HG03175 (cell line): ENCODE data around the gene MGME1.

Experiments
- ATAC-seq: cut with Tn5 transposase; IDR thresholded peaks from one replicate; pipeline ENCODE4 v1.9.1; 2021; ENCODE audit warnings: mild to moderate bottlenecking, moderate library complexity; ENCODE audit not compliant: unreplicated experiment

The MGME1 gene

GRCh38 chr20:17987988-17988387 lies 19.2 kb downstream of the MGME1 start:
- ATAC-seq, result no peak

GRCh38 chr20:17990278-17990972 lies 21.6 kb downstream of the MGME1 start:
- no peak for ATAC-seq

GRCh38 chr20:17992224-17992637 lies 23.4 kb downstream of the MGME1 start:
- peak; percentile 57 for ATAC-seq

GRCh38 chr20:17992847-17993513 lies 24.2 kb downstream of the MGME1 start:
- ATAC-seq, result no peak

- ATAC-seq, result no peak
Measured at GRCh38 chr20:17993546-17993945, 24.7 kb downstream of the MGME1 start.

- ATAC-seq, result peak; percentile 49
Measured at GRCh38 chr20:17995967-17996819, 27.4 kb downstream of the MGME1 start.

GRCh38 chr20:17998446-17998845 lies 29.6 kb downstream of the MGME1 start:
- no peak for ATAC-seq

GRCh38 chr20:17999566-17999965 lies 30.7 kb downstream of the MGME1 start:
- ATAC-seq, result no peak

- no peak for ATAC-seq
Measured at GRCh38 chr20:18001131-18001921, 32.5 kb downstream of the MGME1 start.

GRCh38 chr20:18003897-18004296 lies 35.1 kb downstream of the MGME1 start:
- ATAC-seq, result peak; percentile 40

- ATAC-seq, result no peak
Measured at GRCh38 chr20:18004384-18005031, 35.7 kb downstream of the MGME1 start.

- ATAC-seq, result peak; percentile 97
Measured at GRCh38 chr20:18005170-18005989, 36.6 kb downstream of the MGME1 start.

GRCh38 chr20:18005990-18006364 lies 37.2 kb downstream of the MGME1 start:
- ATAC-seq, result no peak

- ATAC-seq, result no peak
Measured at GRCh38 chr20:18006684-18007083, 37.9 kb downstream of the MGME1 start.

GRCh38 chr20:18007534-18008292 lies 38.9 kb downstream of the MGME1 start:
- no peak for ATAC-seq

GRCh38 chr20:18009116-18009515 lies 40.3 kb downstream of the MGME1 start:
- ATAC-seq, result no peak

- no peak for ATAC-seq
Measured at GRCh38 chr20:18011482-18011881, 42.7 kb downstream of the MGME1 start.

GRCh38 chr20:18011951-18012645 lies 43.3 kb downstream of the MGME1 start:
- no peak for ATAC-seq
